ENCODE data around the gene CA7. TPM values are rescaled to one million over a fixed set of nuclear protein-coding genes. Genes with fewer than 3 reads are reported as not detected.

The CA7 gene
- total RNA-seq, 4 donors from 2014 or later, result not detected

- peaks cover 0 to 18% (median 0%) of the 10 kb centered on the region in 4 donors for H3K4me1 ChIP-seq
- no peak for DNase-seq (ENCODE audit: low spot score in 2 of 2)
- H3K27me3 ChIP-seq, result no peaks in the 10 kb centered on the region
- WGBS, 2 donors, result 87 to 88% methylated on average over 6 of the region's 6 CpGs
- TF ChIP-seq EP300 (IDR thresholded peaks at IDR 0.05) (no peak), CTCF (IDR thresholded peaks at IDR 0.05) (no peak), POLR2A (IDR thresholded peaks at IDR 0.05) (no peak)
- H3K27ac ChIP-seq, result no peak overlapping the region
- H3K36me3 ChIP-seq, result peaks cover 0 to 43% (median 0%) of the 10 kb centered on the region in 3 donors
- H3K4me3 ChIP-seq, result no peak overlapping the region
- H3K9me3 ChIP-seq, result no peaks in the 10 kb centered on the region
Observed at GRCh38 chr16:66888647-66889615, 44.7 kb downstream of the CA7 start.

GRCh38 chr16:66889622-66890021 is 45.4 kb downstream of the CA7 start:
- H3K27me3 ChIP-seq, result no peaks in the 10 kb centered on the region
- H3K4me3 ChIP-seq, result no peak overlapping the region
- DNase-seq (ENCODE audit: low spot score in 2 of 2), result no peak
- H3K4me1 ChIP-seq, result peaks cover 0 to 17% (median 0%) of the 10 kb centered on the region in 4 donors
- H3K27ac ChIP-seq, result no peak overlapping the region
- no peak for TF ChIP-seq EP300 (IDR thresholded peaks at IDR 0.05)
- no peak for TF ChIP-seq POLR2A (IDR thresholded peaks at IDR 0.05)
- no peak for TF ChIP-seq CTCF (IDR thresholded peaks at IDR 0.05)
- WGBS, 2 donors, result 77 to 78% methylated on average over 4 of the region's 4 CpGs
- peaks cover 0 to 37% (median 0%) of the 10 kb centered on the region in 3 donors for H3K36me3 ChIP-seq
- H3K9me3 ChIP-seq, result no peaks in the 10 kb centered on the region

GRCh38 chr16:66890799-66891198 is 46.6 kb downstream of the CA7 start:
- Histone ChIP-seq H3K36me3 (peaks cover 0 to 25% (median 0%) of the 10 kb centered on the region in 3 donors), H3K4me3 (no peak overlapping the region), H3K27ac (no peak overlapping the region), H3K4me1 (peaks cover 0 to 11% (median 0%) of the 10 kb centered on the region in 4 donors), H3K9me3 (no peaks in the 10 kb centered on the region), H3K27me3 (no peaks in the 10 kb centered on the region)
- no peak for DNase-seq (ENCODE audit: low spot score in 2 of 2)
- TF ChIP-seq EP300 (IDR thresholded peaks at IDR 0.05) (no peak), POLR2A (IDR thresholded peaks at IDR 0.05) (no peak), CTCF (IDR thresholded peaks at IDR 0.05) (no peak)
- 71 to 81% methylated on average over 2 of the region's 2 CpGs for WGBS, 2 donors

GRCh38 chr16:66891360-66891759 is 47.1 kb downstream of the CA7 start:
- TF ChIP-seq CTCF (IDR thresholded peaks at IDR 0.05) (no peak), EP300 (IDR thresholded peaks at IDR 0.05) (no peak), POLR2A (IDR thresholded peaks at IDR 0.05) (no peak)
- H3K27me3 ChIP-seq, result no peaks in the 10 kb centered on the region
- no peaks in the 10 kb centered on the region for H3K9me3 ChIP-seq
- H3K36me3 ChIP-seq, result peaks cover 0 to 21% (median 0%) of the 10 kb centered on the region in 3 donors
- peaks cover 0 to 12% (median 0%) of the 10 kb centered on the region in 4 donors for H3K4me1 ChIP-seq
- no peak for DNase-seq (ENCODE audit: low spot score in 2 of 2)
- 74 to 84% methylated on average over 4 of the region's 4 CpGs for WGBS, 2 donors
- H3K27ac ChIP-seq, result no peak overlapping the region
- H3K4me3 ChIP-seq, result no peak overlapping the region

- no peak overlapping the region for H3K27ac ChIP-seq
Observed at GRCh38 chr16:66891797-66892196, 47.6 kb downstream of the CA7 start.

More at GRCh38 chr16:66891797-66892196, 47.6 kb downstream of the CA7 start:
- TF ChIP-seq EP300 (IDR thresholded peaks at IDR 0.05) (no peak), CTCF (IDR thresholded peaks at IDR 0.05) (no peak), POLR2A (IDR thresholded peaks at IDR 0.05) (no peak)
- no peak overlapping the region for H3K4me3 ChIP-seq
- no peak for DNase-seq (ENCODE audit: low spot score in 2 of 2)
- H3K36me3 ChIP-seq, result peaks cover 0 to 16% (median 0%) of the 10 kb centered on the region in 3 donors
- no peaks in the 10 kb centered on the region for H3K9me3 ChIP-seq
- WGBS, 2 donors, result 90 to 93% methylated on average over 6 of the region's 6 CpGs
- H3K4me1 ChIP-seq, result peaks cover 0 to 14% (median 0%) of the 10 kb centered on the region in 4 donors
- no peaks in the 10 kb centered on the region for H3K27me3 ChIP-seq

Measured in tibial nerve (tissue), 4 donors.